ENCODE data around the gene ADAT3.

Gene ADAT3

DNA sequence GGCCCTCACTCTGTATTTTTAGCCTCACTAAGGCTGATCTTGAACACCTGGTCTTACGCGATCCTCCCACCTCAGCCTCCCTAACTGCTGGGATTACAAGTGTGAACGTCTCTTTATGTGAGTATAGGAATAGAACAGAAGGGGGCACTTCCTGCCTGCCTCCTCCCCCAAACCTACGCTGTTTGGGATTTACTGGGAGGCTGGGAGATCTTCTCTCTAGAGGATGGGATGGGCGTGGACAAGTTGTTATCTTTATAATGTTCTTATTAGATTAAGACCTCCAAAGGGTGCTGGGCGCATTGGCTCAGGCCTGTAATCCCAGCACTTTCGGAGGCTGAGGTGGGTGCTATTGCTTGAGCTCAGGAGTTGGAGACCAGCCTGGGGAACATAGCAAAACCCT is 32.9 kb downstream of the ADAT3 start:
- DNase-seq (ENCODE audit: low spot score): no peak

GRCh38 chr19:1941146-1942077 is 36.2 kb downstream of the ADAT3 start, which contains the start of gene CSNK1G2:
Gene CSNK1G2, plus strand, starts transcription at chr19:1941172. Its CDS starts 28,601 bp downstream, at chr19:1969773.
- DNase-seq (ENCODE audit: low spot score): peak; percentile 19

- DNase-seq (ENCODE audit: low spot score): peak; percentile 37
Observed at GRCh38 chr19:1942078-1942933, 37.1 kb downstream of the ADAT3 start.

DNA sequence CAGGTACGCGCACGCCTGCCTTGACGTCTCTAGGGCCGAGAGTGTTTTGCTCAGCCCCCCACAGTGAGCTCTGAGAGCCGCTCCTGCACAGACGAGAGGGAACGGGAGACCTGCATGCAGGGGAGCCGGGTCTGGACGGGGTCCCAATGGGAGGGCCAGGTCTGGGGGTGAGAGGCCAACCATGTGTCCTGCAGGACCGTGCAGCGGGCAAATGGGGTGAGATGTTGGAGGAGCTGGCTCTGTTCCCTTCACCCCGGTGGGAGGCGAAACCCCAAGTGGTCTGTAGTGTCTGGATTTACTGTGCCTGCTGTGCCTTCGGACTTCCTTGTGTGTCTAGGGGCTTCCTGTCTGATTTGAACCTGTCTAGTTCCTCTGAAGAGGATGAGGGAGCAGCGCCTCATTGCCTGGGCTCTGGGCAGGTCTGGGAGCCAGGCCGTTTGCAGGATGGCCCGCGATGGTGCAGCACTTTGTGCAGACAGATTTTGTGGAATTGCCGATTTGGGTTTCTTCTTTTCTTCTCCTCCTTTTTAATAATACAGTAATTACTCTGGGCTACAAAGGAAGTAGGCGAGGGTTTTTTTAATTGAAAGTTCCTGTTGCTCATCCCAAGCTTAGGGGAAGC is 37.8 kb downstream of the ADAT3 start:
- DNase-seq (ENCODE audit: low spot score): no peak

DNA sequence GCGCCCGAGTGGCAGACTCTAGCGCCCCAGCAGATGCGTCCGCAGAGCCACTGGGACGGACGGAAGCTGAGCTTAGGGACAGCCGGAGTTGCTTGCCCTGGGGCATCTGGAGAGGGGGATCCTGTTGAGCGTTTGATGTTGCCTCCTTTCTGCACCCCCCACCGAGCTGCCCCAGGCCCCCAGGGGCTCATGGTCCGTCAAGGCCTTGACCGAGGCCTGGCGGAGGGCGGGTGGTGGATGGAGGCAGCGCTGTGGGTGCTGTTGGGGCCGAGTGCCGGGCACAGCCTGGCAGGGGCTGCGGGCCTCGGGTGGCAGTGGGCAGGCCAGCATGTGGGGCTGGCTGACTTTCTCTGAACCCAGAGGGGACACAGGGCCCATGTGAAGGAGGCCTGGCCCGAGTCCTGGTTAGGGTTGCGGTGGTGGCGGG is 38.5 kb downstream of the ADAT3 start:
- no peak for DNase-seq (ENCODE audit: low spot score)

DNA sequence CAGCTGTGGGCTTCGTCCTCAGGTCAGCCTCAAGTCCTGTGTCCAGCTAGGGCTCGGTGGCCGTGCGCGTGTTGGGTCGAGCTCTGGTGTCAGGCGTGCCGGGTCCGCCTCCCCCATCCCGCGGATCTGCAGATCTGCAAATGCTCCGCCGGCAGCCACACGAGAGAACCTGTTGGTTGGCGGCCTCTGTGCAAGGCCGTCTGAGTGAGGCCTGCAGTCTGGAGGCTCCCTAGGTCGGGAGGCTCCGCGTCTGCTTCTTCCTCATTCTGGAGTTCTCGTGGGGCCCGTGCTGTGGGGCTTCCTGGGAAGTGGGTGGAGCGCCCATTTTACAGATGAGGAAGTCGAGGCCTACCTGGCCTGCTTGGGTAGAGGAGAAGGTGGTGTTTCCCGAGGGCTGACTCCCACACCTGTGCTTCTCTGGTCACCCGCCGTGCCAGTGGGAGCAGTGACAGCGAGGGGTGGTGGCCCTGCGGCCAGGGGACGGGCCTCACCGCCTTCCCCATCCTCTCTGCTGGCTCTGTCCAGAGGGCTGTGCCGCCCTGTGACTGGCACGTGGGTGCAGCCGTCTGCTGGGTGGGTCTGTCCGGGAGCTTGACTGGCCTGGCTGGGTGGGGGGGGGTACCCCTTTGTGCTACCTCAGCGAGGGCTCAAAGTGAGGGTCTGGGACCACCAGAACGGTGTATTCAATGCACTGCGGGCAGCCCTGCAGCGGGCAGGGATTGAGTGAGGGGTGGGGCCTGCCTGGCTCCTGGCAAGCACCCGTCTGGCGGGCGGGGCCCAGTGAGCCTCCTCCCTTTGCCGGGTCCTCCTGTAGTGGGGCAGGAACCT is 39.1 kb downstream of the ADAT3 start:
- DNase-seq (ENCODE audit: low spot score): peak; percentile 11

DNA sequence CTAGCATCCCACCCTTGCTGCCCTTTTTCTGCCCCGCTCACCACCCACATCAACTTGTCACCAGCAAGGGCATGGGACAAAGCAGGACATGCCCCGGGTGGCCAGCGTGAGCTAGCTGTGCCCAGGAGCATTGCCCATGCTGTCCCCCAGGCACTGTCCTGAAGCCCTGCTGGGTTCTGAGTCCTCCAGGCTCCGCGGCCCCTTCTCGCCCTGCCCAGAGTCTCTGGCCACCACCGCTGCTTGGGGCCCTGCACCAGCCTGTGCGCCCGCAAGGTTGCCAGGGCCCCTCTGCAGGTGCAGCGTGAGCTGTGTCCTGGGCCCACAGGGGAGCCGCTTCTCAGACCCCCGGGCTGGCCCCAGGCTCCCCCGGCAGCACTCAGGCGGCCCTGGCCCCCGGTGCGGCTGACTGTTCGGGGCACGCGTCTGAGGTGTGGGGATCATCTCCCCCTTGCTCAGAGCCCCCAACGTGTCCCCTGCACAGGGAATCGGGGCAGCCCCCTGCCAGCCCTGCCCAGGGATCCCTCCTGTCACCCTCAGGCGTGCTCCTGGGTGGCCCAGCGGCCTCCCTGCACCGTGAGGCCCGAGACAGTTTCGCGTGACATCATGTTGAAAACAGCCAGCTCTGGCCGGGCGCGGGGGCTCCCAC is 39.8 kb downstream of the ADAT3 start:
- DNase-seq (ENCODE audit: low spot score): no peak

- peak; percentile 34 for DNase-seq (ENCODE audit: low spot score)
Observed at GRCh38 chr19:1945899-1946298, 40.7 kb downstream of the ADAT3 start.

DNA sequence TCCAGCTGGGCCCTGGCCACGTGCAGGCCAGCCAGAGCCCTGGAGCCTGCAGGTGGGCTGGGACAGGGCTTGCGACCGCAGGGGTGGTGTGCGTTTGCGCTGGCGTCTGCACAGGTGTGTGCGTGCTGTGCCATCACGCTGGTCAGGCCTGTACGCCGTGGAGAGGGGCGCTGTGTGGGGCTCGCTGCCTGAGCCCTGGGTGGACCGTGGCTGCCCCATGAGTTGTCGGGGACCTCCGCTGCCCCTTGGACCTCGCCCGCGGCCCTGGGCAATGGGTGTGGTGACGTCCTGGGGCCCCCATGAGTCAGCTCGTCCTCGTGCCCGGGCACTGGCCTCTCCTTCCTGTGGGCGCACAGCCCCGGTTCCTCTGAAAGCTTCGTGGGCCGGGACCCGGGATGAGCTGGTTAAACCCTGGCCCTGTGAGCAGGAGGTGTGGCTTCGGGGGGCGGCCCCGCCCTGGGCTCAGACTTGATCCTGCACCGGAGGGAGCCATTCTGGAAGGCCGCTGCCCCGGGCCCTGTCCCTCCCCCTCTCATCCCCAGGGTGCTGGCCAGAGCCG is 42.5 kb downstream of the ADAT3 start:
- no peak for DNase-seq (ENCODE audit: low spot score)

GRCh38 chr19:1949304-1950101 is 44.3 kb downstream of the ADAT3 start:
- no peak for DNase-seq (ENCODE audit: low spot score)

- DNase-seq (ENCODE audit: low spot score): no peak
Observed at GRCh38 chr19:1950640-1951039, 45.4 kb downstream of the ADAT3 start.

DNA sequence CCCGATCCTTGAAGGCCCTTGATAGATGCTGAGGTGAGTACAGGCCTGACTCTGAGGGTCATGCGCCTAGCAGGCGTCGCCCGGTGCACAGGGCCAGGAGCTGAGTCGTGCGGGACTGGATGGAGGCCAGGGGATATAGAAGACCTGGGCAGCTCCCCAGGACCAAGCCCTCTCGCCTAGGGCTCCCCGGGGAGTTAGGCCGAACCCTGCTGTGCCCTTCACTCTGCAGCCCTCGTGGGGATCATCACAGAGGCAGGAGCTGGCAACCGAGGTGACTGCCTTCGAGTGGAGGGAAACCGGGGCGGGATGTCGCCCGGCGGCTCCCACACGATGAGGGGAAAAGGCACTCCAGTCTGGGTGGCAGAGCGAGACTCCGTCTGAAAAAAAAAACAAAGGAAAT is 47.4 kb downstream of the ADAT3 start:
- peak; percentile 29 for DNase-seq (ENCODE audit: low spot score)

GRCh38 chr19:1953037-1953436 is 47.8 kb downstream of the ADAT3 start:
- no peak for DNase-seq (ENCODE audit: low spot score)

- DNase-seq (ENCODE audit: low spot score): no peak
Observed at GRCh38 chr19:1953441-1954094, 48.4 kb downstream of the ADAT3 start.

GRCh38 chr19:1954532-1954933 is 49.3 kb downstream of the ADAT3 start:
- no peak for DNase-seq (ENCODE audit: low spot score)

- DNase-seq (ENCODE audit: low spot score): peak; percentile 12
Observed at GRCh38 chr19:1955171-1956121, 50.2 kb downstream of the ADAT3 start.

GRCh38 chr19:1956122-1956494 is 50.9 kb downstream of the ADAT3 start:
- no peak for DNase-seq (ENCODE audit: low spot score)

DNA sequence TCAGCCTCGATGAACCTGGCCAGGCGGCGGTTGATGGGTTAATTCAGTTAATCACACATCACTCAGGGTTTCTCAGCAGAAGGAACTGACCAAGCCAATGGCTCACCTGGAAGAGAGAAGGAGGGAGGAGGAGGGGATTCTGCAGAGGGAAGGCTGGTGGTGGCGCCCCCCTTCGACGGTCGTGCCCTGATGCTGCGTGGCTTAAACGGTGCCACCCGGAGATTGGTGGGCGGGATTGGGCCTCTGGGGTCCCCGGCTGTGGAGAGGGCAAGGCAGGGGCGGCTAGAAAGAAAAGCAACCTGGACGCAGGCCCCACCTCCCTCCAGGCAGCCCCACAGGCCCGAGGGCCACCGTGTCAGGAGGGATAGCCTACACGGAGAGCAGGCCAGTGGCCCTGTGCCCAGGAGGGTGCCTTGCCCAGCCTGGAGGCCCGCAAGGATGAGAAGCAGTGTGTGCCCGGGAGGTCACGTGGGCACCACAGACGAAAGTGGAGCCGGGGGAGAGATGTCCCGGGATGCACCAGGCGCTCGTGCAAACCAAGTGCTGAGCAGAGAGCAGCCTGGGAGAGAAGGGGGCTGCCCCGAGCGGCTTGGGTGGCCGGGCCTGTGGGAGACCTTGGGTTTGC is 51.8 kb downstream of the ADAT3 start:
- no peak for DNase-seq (ENCODE audit: low spot score)

Data from hematopoietic multipotent progenitor cell treated with erythropoietin and hydrocortisone succinate and interleukin-3 and kit ligand, for 17 days (in vitro differentiated cells).